Measurements from ENCODE around the gene IGFBP3.

- TF ChIP-seq CTCF (IDR thresholded peaks at IDR 0.05; ENCODE audit: insufficient read depth, low read depth, low read length), result no peak
- no peak for TF ChIP-seq EZH2 (IDR thresholded peaks at IDR 0.05; ENCODE audit: insufficient read depth, low read length)
Observed at GRCh38 chr7:45888993-45889366, 32.1 kb downstream of the IGFBP3 start.
